ENCODE results near the gene CTDP1.
A peak's percentile ranks its signal among the peaks of the same experiment; 100 is the strongest.

Gene CTDP1

DNA sequence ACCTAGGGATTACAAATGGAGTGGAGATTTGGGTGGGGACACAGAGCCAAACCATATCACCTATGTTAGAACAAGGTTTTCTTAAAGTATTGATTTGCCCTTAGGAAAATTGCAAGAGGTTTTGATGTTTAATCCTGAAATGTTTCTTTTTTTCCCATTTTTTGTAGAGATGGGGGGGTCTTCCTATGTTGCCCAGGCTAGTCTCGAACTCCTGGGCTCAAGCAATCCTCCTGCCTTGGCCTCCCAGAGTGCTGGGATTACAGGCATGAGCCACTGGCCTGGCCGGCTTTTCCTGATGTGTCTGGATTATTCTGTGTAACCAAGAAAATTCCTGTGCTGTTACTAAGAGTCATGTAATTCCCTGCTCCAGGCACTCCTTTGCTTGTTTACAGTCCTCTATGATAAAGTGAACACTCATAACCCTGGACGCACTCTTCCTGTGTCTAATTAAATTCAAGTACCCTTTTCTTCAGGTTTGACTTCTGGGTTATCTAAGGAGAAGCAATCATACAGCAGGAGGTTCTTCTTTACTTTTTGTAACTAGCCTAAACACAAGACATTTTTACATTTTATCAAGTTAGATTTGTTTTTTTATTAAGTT, 15.0 kb upstream of the CTDP1 start:
- Histone ChIP-seq H3K9ac (ENCODE audit: low read length in 5 of 5) (no peak overlapping the region), H3K27ac (ENCODE audit: low read depth, low read length) (no peak overlapping the region), H3K9me3 (ENCODE audit: control insufficient read depth in 5 of 5, low read length in 5 of 5) (no peaks in the 10 kb centered on the region), H3K4me3 (ENCODE audit: low read depth in 1 of 5, low read length in 5 of 5) (no peak overlapping the region), H3K36me3 (ENCODE audit: control insufficient read depth in 5 of 5, insufficient read depth in 5 of 5, low read length in 5 of 5) (no peaks in the 10 kb centered on the region), H3K27me3 (ENCODE audit: control insufficient read depth in 5 of 5, insufficient read depth in 4 of 5, low read length in 5 of 5) (peaks cover 0 to 4% (median 0%) of the 10 kb centered on the region in 5 donors), H3K4me1 (ENCODE audit: control insufficient read depth in 5 of 5, insufficient read depth in 5 of 5, low read length in 5 of 5) (no peaks in the 10 kb centered on the region)

DNA sequence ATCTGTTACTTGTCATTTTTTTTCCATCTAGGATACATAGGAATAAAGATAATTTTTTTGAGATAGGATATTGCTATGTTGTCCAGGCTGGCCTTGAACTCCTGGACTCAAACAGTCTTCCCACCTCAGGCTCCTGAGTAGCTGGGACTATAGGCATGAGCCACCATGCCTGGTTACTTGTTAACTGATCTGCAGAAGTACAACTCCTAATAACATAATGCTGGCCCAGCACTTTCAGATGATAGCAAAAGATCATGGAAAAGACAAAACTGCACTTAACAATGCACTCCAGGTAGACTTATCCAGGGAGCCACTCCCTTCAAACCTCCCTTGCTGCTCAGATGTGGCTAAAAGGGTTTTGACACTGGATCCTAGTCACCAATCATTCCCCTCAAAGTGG, 11.4 kb upstream of the CTDP1 start:
- Histone ChIP-seq H3K4me1 (ENCODE audit: control insufficient read depth in 5 of 5, insufficient read depth in 5 of 5, low read length in 5 of 5) (no peaks in the 10 kb centered on the region), H3K36me3 (ENCODE audit: control insufficient read depth in 5 of 5, insufficient read depth in 5 of 5, low read length in 5 of 5) (no peaks in the 10 kb centered on the region), H3K9me3 (ENCODE audit: control insufficient read depth in 5 of 5, low read length in 5 of 5) (no peaks in the 10 kb centered on the region), H3K9ac (ENCODE audit: low read length in 5 of 5) (no peak overlapping the region), H3K27ac (ENCODE audit: low read depth, low read length) (no peak overlapping the region), H3K4me3 (ENCODE audit: low read depth in 1 of 5, low read length in 5 of 5) (no peak overlapping the region), H3K27me3 (ENCODE audit: control insufficient read depth in 5 of 5, insufficient read depth in 4 of 5, low read length in 5 of 5) (no peaks in the 10 kb centered on the region)

DNA sequence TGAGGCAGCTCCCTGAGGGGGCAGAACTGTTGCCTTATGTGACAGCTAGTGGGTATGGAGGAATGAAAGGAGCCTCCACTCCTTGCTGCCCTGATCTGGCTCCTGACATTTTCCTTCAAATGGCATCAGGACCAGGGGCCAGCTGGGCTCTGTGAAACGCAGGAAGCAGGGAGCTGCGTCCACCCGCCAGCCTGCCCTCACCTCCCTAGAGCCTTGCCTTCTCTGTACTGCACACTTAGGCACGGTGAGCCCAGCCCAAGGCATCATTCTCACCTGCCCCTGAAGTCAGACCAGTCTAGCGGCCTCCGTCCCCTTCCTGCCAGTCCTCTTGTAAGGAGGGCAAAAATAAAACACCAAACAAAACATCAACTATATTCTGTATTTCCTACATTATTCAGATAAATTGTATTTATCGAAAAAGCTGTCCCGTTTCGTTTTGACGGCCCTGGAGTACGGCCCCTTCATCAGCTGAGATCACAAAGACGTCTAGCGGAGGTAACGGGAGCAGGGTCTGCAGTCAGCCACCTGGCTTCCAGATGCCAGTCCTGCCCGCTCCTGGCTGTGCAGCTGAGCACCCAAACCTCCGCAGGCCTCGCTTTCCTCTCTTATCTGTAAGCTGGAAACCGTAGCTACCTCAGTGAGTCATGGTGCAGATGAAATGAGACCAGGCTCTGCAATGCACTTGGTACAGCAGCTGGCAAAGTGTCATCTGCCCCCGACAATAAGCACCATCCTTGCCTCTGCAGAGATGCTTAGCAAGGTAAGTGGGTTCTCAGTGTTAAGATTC, 6.9 kb upstream of the CTDP1 start:
- H3K36me3 ChIP-seq (ENCODE audit: control insufficient read depth in 5 of 5, insufficient read depth in 5 of 5, low read length in 5 of 5): peaks cover 0 to 7% (median 3%) of the 10 kb centered on the region in 5 donors
- H3K9ac ChIP-seq (ENCODE audit: low read length in 5 of 5): no peak overlapping the region
- no peaks in the 10 kb centered on the region for H3K27me3 ChIP-seq (ENCODE audit: control insufficient read depth in 5 of 5, insufficient read depth in 4 of 5, low read length in 5 of 5)
- no peak overlapping the region for H3K27ac ChIP-seq (ENCODE audit: low read depth, low read length)
- no peaks in the 10 kb centered on the region for H3K9me3 ChIP-seq (ENCODE audit: control insufficient read depth in 5 of 5, low read length in 5 of 5)
- H3K4me3 ChIP-seq (ENCODE audit: low read depth in 1 of 5, low read length in 5 of 5): no peak overlapping the region
- H3K4me1 ChIP-seq (ENCODE audit: control insufficient read depth in 5 of 5, insufficient read depth in 5 of 5, low read length in 5 of 5): peaks cover 3 to 9% (median 6%) of the 10 kb centered on the region in 5 donors

DNA sequence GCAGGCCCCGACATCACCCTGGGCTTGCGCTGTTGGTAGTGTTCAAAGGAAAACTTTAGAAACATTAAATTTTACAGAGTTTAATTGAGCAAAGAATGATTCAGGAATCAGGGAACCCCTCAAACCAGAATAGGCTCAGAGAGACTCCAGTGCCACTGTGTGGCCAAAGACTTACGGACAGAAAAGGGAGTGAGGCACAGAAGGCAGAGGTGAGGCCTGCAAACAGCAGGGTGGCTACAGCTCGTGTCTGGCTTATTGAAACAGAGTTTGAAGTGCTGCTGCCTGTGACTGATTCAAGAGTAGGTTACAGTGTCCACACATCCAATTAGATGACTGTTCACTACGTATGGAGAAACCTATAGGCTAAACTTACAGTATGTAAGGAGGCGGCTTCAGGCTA, 2.4 kb upstream of the CTDP1 start:
- no peaks in the 10 kb centered on the region for H3K27me3 ChIP-seq (ENCODE audit: control insufficient read depth in 5 of 5, insufficient read depth in 4 of 5, low read length in 5 of 5)
- H3K9me3 ChIP-seq (ENCODE audit: control insufficient read depth in 5 of 5, low read length in 5 of 5): no peaks in the 10 kb centered on the region
- peaks cover 12 to 42% (median 32%) of the 10 kb centered on the region in 5 donors for H3K4me1 ChIP-seq (ENCODE audit: control insufficient read depth in 5 of 5, insufficient read depth in 5 of 5, low read length in 5 of 5)
- peak overlapping the region; percentile 96 for H3K27ac ChIP-seq (ENCODE audit: low read depth, low read length)
- no peak overlapping the region for H3K4me3 ChIP-seq (ENCODE audit: low read depth in 1 of 5, low read length in 5 of 5)
- peak overlapping the region in 1 of 5 donors; percentile 68 for H3K9ac ChIP-seq (ENCODE audit: low read length in 5 of 5)
- H3K36me3 ChIP-seq (ENCODE audit: control insufficient read depth in 5 of 5, insufficient read depth in 5 of 5, low read length in 5 of 5): peaks cover 0 to 12% (median 3%) of the 10 kb centered on the region in 5 donors

DNA sequence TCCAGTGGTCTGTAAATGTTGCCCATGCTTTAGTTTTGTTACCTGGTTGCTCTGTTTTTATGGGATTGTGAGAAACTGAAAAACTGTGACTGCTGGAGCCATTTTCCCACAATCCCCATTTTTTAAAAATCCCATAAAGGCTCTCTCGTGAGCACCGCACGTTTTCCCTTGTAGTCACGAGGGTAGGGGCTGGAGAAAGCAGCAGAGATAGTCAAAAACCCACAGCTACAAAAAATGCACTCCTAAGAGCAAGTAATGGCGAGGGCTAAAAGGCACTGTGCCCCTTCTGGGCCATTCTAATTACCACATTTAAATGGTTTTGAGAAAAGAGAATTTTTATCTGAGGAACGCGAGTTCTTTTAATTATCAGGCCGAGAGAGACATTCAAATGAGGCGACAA, 1.8 kb upstream of the CTDP1 start:
- Histone ChIP-seq H3K9ac (ENCODE audit: low read length in 5 of 5) (peak overlapping the region in 4 of 5 donors; percentile 68 to 91 (median 86)), H3K36me3 (ENCODE audit: control insufficient read depth in 5 of 5, insufficient read depth in 5 of 5, low read length in 5 of 5) (peaks cover 0 to 15% (median 3%) of the 10 kb centered on the region in 5 donors), H3K9me3 (ENCODE audit: control insufficient read depth in 5 of 5, low read length in 5 of 5) (no peaks in the 10 kb centered on the region), H3K4me1 (ENCODE audit: control insufficient read depth in 5 of 5, insufficient read depth in 5 of 5, low read length in 5 of 5) (peaks cover 12 to 45% (median 32%) of the 10 kb centered on the region in 5 donors), H3K27me3 (ENCODE audit: control insufficient read depth in 5 of 5, insufficient read depth in 4 of 5, low read length in 5 of 5) (no peaks in the 10 kb centered on the region), H3K27ac (ENCODE audit: low read depth, low read length) (peak overlapping the region; percentile 96), H3K4me3 (ENCODE audit: low read depth in 1 of 5, low read length in 5 of 5) (peak overlapping the region in 3 of 5 donors; percentile 40 to 96 (median 88))

DNA sequence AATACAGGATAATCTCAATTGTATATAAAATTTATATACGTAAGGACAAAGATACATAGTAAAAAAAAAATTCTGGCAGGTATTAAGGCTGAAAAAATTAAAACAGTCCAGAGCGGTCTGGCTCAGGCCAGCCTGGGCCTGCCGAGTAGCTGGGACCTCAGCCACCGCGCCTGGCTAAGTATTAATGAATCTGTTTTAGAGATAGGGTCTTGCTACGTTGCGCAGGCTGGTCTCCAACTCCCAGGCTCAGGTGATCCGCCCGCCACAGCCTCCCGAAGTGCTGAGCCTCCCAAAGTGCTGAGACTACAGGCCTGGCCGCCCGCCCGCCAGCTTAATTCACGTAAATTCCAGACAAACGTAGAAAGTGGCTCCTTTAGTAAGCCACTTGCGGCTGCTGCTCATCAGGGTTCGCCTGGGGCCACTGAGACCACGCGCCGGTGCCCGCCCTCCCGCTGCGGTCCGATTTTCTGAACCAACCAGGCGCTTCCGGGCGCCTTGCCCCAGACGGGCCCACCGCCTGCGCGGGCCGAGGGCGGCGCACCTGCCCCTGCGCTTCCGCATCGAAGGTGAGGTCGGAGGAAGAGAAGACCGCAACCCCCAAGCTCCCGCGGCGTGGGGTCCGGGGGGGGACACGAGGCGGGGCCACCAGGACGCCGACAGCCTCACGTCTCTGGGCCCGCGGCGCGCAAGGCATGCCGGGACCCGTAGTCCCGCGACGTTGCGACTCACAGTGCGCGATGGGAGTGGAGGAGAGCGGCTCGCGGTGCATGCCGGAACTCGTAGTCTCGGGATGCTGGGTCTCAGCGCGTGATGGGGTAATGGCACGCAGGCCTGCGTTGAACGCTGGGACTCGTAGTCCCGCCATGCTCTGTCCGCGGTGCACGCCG, 695 bp upstream of the CTDP1 start:
- Histone ChIP-seq H3K9me3 (ENCODE audit: control insufficient read depth in 5 of 5, low read length in 5 of 5) (no peaks in the 10 kb centered on the region), H3K9ac (ENCODE audit: low read length in 5 of 5) (peak overlapping the region; percentile 68 to 91 (median 87)), H3K4me1 (ENCODE audit: control insufficient read depth in 5 of 5, insufficient read depth in 5 of 5, low read length in 5 of 5) (peaks cover 12 to 49% (median 32%) of the 10 kb centered on the region in 5 donors), H3K27ac (ENCODE audit: low read depth, low read length) (peak overlapping the region; percentile 96), H3K27me3 (ENCODE audit: control insufficient read depth in 5 of 5, insufficient read depth in 4 of 5, low read length in 5 of 5) (no peaks in the 10 kb centered on the region), H3K36me3 (ENCODE audit: control insufficient read depth in 5 of 5, insufficient read depth in 5 of 5, low read length in 5 of 5) (peaks cover 0 to 15% (median 3%) of the 10 kb centered on the region in 5 donors), H3K4me3 (ENCODE audit: low read depth in 1 of 5, low read length in 5 of 5) (peak overlapping the region; percentile 40 to 96 (median 88))

DNA sequence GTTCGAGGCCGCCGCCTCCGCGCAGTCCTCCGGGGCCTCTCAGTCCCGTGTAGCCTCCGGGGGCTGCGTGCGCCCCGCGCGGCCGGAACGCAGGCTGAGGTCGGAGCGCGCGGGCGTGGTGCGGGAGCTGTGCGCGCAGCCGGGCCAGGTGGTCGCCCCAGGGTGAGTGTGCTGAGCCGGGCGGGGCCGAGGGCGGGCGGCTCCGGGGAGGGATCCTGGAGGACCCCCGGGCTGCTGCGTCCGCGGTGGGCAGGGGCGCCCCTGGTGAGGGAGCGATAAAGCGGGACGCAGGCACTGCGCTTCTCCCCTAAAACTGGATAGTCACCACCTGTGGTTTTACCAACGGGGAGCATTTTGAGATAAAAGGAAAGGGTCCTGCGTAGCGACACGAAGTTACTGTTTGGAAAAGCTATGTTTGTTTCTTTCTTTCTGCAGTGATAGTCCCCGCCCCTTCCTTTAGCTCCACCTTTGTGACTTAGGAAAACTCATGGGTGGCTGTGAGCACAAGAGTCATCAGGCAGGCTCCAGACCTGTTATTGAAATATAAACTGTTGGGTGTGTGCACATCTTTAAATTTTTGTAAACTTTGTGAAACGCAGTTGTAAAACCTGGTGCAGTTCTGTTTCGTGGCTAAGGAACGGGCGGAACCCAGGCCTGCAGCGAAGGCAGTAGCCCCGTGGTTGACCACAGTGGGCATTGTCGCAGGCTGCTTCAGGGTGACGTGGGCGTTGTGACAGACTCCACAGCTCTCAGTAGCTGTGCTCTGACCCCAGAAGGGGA, 687 bp downstream of the CTDP1 start:
- H3K4me1 ChIP-seq (ENCODE audit: control insufficient read depth in 5 of 5, insufficient read depth in 5 of 5, low read length in 5 of 5): peaks cover 12 to 49% (median 32%) of the 10 kb centered on the region in 5 donors
- H3K27me3 ChIP-seq (ENCODE audit: control insufficient read depth in 5 of 5, insufficient read depth in 4 of 5, low read length in 5 of 5): no peaks in the 10 kb centered on the region

DNA sequence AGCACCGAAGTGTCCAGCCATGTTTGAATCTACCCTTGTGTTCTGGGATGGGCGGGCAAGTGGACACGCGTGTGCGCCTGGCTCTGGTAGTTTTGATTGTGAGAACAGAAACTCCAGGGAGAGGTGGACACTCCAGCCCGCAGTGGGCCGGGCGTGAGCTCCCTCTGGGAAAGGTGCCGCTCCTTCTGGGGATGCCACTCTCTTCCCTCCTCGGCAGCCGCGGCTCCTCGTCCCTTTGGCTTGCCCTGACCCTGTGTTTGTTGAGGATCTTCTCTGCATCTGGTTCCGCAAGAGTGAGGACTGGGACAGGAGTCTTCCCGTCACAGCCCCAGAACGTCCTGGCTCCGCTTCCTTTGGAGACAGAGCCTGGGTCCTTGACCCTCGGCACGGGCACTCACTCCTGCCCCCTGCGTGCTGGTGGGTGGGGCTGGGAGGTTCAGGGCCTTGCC, 1.3 kb downstream of the CTDP1 start:
- peak overlapping the region; percentile 50 for H3K27ac ChIP-seq (ENCODE audit: low read depth, low read length)
- H3K9me3 ChIP-seq (ENCODE audit: control insufficient read depth in 5 of 5, low read length in 5 of 5): no peaks in the 10 kb centered on the region
- peak overlapping the region in 3 of 5 donors; percentile 70 to 91 (median 72) for H3K9ac ChIP-seq (ENCODE audit: low read length in 5 of 5)
- no peaks in the 10 kb centered on the region for H3K27me3 ChIP-seq (ENCODE audit: control insufficient read depth in 5 of 5, insufficient read depth in 4 of 5, low read length in 5 of 5)
- peaks cover 12 to 49% (median 32%) of the 10 kb centered on the region in 5 donors for H3K4me1 ChIP-seq (ENCODE audit: control insufficient read depth in 5 of 5, insufficient read depth in 5 of 5, low read length in 5 of 5)
- H3K4me3 ChIP-seq (ENCODE audit: low read depth in 1 of 5, low read length in 5 of 5): peak overlapping the region; percentile 74 to 96 (median 88)
- peaks cover 0 to 12% (median 3%) of the 10 kb centered on the region in 5 donors for H3K36me3 ChIP-seq (ENCODE audit: control insufficient read depth in 5 of 5, insufficient read depth in 5 of 5, low read length in 5 of 5)

More for the DNA sequence above, 687 bp downstream of the CTDP1 start:
- peaks cover 0 to 12% (median 3%) of the 10 kb centered on the region in 5 donors for H3K36me3 ChIP-seq (ENCODE audit: control insufficient read depth in 5 of 5, insufficient read depth in 5 of 5, low read length in 5 of 5)
- peak overlapping the region in 4 of 5 donors; percentile 70 to 91 (median 78) for H3K9ac ChIP-seq (ENCODE audit: low read length in 5 of 5)
- H3K4me3 ChIP-seq (ENCODE audit: low read depth in 1 of 5, low read length in 5 of 5): peak overlapping the region; percentile 74 to 96 (median 88)
- H3K27ac ChIP-seq (ENCODE audit: low read depth, low read length): peak overlapping the region; percentile 50
- no peaks in the 10 kb centered on the region for H3K9me3 ChIP-seq (ENCODE audit: control insufficient read depth in 5 of 5, low read length in 5 of 5)
